Lower leg skin (tissue), 3 donors: Measurements from ENCODE around the gene RERE.

Experiments
- POLR2A ChIP-seq, 2 donors: fragments of 450-650 bp; IDR thresholded peaks; one replicate each; pipeline ENCODE4 v1.6.1; 2016 to 2017; ENCODE audit warnings: antibody characterized with exemption in 2 of 2, mild to moderate bottlenecking in 1 of 2, moderate library complexity in 1 of 2
- TF ChIP-seq, protein P1 (sequence below), 3 donors: fragments of 450-650 bp; IDR thresholded peaks; one replicate each; pipeline ENCODE4 v1.5.1; 2016; ENCODE audit warnings: antibody characterized with exemption in 3 of 3, mild to moderate bottlenecking in 3 of 3, moderate library complexity in 2 of 3

DNA sequence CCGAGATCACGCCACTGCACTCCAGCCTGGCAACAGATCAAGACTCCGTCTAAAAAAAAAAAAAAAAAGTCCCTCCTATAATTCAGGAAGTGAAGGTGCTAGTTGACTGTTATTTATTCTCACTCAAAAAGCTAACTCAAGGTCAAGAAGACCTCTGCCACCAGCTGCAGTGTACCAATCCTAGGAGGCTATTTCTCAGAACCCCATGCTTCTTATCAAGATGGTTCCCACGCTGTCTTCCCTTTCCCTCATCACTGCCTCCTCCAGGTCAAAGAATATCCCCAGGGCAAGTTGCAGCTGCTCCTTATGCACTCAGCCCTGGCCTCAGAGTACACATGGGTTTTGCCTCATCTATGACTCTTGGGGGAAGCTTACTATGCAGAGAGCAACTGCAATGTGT lies 53.6 kb downstream of the RERE start:
- TF ChIP-seq, protein P1, sequence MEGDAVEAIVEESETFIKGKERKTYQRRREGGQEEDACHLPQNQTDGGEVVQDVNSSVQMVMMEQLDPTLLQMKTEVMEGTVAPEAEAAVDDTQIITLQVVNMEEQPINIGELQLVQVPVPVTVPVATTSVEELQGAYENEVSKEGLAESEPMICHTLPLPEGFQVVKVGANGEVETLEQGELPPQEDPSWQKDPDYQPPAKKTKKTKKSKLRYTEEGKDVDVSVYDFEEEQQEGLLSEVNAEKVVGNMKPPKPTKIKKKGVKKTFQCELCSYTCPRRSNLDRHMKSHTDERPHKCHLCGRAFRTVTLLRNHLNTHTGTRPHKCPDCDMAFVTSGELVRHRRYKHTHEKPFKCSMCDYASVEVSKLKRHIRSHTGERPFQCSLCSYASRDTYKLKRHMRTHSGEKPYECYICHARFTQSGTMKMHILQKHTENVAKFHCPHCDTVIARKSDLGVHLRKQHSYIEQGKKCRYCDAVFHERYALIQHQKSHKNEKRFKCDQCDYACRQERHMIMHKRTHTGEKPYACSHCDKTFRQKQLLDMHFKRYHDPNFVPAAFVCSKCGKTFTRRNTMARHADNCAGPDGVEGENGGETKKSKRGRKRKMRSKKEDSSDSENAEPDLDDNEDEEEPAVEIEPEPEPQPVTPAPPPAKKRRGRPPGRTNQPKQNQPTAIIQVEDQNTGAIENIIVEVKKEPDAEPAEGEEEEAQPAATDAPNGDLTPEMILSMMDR (IDR thresholded peaks at IDR 0.05) = no peak
- no peak for TF ChIP-seq POLR2A (IDR thresholded peaks at IDR 0.05)
